IPS DF 6.9 (cell line): Measurements from ENCODE around the gene UNCX.

ENCODE experiments used
- DNase-seq: peaks from one replicate; pipeline ENCODE4 v3.0.0-alpha.2; 2013; ENCODE audit warnings: low read depth, low spot score
- H3K27ac ChIP-seq: one replicate; pipeline ENCODE4 v1.5.1; 2013; ENCODE audit warnings: low read length, control low read depth
- H3K27me3 ChIP-seq: 2 replicates; pipeline ENCODE4 v1.6.1; 2013; ENCODE audit warnings: mild to moderate bottlenecking, low read length; ENCODE audit not compliant: control insufficient read depth, insufficient read depth
- H3K36me3 ChIP-seq: 2 replicates; pipeline ENCODE4 v1.6.1; 2013; ENCODE audit warnings: low read length; ENCODE audit not compliant: control insufficient read depth, insufficient read depth
- H3K4me1 ChIP-seq: 2 replicates; pipeline ENCODE4 v1.6.1; 2013; ENCODE audit warnings: low read length; ENCODE audit not compliant: control insufficient read depth, insufficient read depth
- H3K4me3 ChIP-seq: 2 replicates; pipeline ENCODE4 v1.5.1; 2013; ENCODE audit warnings: mild to moderate bottlenecking, low read length
- H3K9me3 ChIP-seq: 2 replicates; pipeline ENCODE4 v1.6.1; 2013; ENCODE audit warnings: low read length, inconsistent platforms; ENCODE audit not compliant: control insufficient read depth, insufficient read depth
- WGBS: extraction: QIAGEN DNeasy Blood & Tissue Kit; methylation state at CpG from one replicate; pipeline ENCODE4 v1.1.7; 2013; ENCODE audit warnings: mixed read lengths, missing lambda C conversion rate; ENCODE audit not compliant: insufficient read length, insufficient coverage; 5-methylcytosine and 5-hydroxymethylcytosine counted together

UNCX gene

DNA sequence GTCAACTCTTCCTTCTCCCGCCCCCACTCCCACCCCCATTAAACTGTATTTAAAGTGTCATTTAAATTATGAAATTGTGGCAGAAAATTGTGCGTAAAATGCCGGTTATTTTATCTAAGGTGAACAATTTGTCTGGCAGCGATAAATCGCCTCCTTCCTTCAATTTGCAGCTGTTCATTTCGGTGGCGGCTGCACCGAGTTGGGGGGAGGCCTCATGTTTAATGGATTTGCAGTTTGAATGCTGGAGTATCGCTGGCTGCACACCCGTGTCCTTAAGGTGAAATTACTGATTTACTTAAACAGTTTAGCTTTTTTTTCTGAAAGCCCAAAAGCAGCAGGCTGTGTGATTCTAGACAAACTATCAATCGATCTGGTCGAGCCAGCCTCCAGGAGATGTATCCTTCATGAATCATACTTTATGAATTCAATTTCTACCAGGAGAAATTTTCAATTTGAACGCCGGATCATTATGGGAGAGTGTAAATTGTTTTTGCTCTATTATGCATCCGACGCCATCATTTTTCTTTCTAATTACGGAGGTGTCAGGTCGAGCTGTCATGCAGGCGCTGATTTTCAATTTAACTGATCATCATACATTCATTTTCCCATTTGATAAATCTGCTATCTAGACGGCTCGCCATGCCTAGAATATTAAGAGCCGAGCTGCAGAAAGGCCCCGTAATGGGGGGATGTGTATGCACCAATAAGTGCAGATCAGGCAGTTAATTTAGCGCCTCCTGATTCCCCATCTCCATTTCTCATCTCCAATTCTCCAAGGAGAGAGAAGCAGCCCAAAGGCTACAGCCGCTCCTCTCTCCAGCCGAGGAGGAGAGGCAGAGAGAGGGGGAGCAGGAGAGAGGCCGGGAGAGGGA, 6.5 kb downstream of the UNCX start:
- no CpG with 5 or more reads among the region's 27 CpGs for WGBS
- no peak for DNase-seq
- H3K4me1 ChIP-seq = peaks cover 14% of the 10 kb centered on the region
- H3K4me3 ChIP-seq = no peak overlapping the region
- H3K27ac ChIP-seq = no peak overlapping the region
- no peaks in the 10 kb centered on the region for H3K36me3 ChIP-seq
- H3K9me3 ChIP-seq = no peaks in the 10 kb centered on the region
- peaks cover 85% of the 10 kb centered on the region for H3K27me3 ChIP-seq

DNA sequence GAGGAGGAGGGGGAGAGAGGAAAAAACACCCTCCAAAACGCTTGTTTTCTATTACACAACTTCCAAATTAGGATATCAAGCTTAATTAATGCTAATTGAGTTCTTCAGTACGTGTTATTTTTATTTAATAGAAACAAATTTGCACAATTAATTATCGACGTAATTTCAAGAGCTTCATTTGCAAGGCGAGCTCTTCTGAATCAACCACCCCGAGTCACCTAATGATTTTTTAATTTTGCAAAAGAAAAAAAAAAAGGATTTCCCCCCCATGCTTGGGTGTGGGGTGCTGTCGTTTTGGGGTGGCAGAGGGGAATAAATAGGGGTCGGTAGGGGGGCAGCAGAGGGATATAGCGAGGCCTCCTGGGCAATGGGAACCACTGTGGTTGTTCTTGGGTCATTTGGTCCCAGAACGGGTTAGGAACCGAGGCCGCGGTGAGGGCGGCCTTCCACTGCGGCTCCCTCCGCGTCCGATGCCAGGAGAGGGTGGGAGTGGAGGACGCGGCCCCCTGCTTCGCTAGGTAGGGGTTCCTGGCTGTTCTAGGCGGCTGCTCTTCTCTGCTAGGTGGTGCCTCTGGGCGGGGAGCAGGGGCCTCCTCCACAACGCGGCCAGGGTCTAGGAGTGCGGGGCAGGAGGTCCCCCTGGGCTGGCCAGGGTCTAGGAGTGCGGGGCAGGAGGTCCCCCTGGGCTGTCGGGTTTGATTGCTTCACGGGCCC, 7.3 kb downstream of the UNCX start:
- Histone ChIP-seq H3K9me3 (no peaks in the 10 kb centered on the region), H3K27ac (no peak overlapping the region), H3K27me3 (peaks cover 85% of the 10 kb centered on the region), H3K36me3 (no peaks in the 10 kb centered on the region), H3K4me3 (no peak overlapping the region), H3K4me1 (peaks cover 13% of the 10 kb centered on the region)
- WGBS = no CpG with 5 or more reads among the region's 29 CpGs
- DNase-seq = no peak

DNA sequence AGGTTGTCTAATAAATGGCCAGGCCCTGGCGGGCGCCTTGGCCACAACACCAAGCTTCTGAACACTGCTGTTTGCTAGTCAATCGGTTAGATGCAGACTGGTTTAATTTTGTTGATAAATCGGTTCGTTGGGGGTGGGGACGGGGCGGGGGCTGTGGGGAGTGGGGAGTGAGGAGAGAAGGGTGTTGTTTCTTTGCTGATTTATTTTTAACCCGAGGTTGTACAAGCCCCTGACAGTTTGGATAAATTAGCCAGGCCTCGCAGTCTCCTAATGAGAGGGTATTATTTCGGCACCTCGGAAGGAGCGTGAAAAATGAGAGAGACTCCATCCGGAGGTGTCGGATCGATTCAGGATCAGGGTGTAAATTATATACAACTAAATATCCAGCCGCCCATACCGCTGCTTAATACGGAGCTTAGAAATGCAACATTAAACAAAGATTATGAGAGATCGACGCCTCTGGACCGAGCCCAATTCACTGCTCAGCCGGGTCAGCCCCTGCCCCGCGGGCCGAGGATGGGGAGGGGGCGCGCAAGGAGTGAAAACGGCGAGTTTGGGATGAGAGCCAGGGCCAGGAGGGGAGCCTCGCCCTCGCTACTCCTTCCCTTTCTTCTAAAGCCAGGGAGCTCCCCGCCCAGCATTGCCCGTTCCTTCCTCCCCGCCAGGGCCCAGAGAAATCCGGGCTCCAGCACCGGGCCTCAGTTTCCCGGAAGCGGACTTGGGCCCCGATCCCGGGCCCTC, 8.0 kb downstream of the UNCX start:
- Histone ChIP-seq H3K27ac (no peak overlapping the region), H3K9me3 (no peaks in the 10 kb centered on the region), H3K27me3 (peaks cover 85% of the 10 kb centered on the region), H3K36me3 (no peaks in the 10 kb centered on the region), H3K4me1 (peaks cover 10% of the 10 kb centered on the region), H3K4me3 (no peak overlapping the region)
- no peak for DNase-seq
- WGBS = no CpG with 5 or more reads among the region's 40 CpGs

DNA sequence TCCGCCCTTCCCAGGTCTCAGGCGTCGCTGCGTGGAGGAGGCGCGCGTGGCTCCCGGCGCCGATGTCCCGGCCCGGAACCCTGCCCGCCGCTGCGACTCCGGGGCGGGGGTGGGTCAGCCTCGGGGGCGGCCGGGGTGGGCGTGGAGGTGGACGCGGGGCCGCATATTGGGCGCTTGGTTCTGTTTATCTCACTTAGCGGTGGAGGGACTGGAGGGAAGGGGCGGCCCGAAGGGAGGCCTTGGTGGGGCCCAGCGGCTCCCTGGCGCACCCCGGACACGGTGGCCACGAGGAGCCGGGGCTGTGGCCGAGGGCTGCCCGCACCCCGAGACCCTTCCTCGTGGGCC, 8.6 kb downstream of the UNCX start:
- H3K4me3 ChIP-seq = no peak overlapping the region
- DNase-seq = no peak
- H3K4me1 ChIP-seq = peaks cover 10% of the 10 kb centered on the region
- no peak overlapping the region for H3K27ac ChIP-seq
- H3K9me3 ChIP-seq = no peaks in the 10 kb centered on the region
- no peaks in the 10 kb centered on the region for H3K36me3 ChIP-seq
- no CpG with 5 or more reads among the region's 38 CpGs for WGBS
- peaks cover 86% of the 10 kb centered on the region for H3K27me3 ChIP-seq

DNA sequence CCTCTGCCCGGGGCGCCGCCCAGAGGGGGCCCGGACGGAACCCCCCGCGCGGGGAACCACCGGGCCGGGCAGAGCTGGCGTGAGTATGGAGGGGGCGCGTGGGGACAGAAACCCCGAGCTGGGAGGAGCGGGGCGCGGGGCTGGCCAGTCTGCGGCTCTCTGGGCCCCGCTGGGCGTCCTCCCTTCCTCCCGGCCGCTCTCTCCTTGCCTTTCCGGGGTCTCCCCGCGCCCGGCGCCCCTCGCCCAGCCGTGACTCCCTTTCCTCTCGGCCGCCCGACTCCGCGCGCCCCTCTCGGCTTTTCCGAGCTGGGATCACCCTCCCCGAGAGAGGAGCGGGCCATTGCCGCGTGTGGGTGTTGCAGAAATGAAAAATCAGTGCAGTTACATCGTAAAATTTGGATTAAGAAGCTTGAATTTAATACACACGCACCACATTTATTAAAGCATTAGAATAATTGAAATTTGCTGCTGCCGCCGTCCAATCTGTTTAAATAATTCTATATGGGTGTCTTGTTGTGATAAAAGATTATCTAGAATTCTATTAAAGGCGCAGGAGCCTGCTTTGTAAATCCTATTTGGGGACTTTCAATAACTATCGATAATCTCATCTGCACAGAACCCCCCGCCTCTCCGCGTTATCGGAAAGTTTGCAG, 9.1 kb downstream of the UNCX start:
- WGBS = no CpG with 5 or more reads among the region's 51 CpGs
- peaks cover 90% of the 10 kb centered on the region for H3K27me3 ChIP-seq
- no peak overlapping the region for H3K27ac ChIP-seq
- H3K4me3 ChIP-seq = no peak overlapping the region
- no peaks in the 10 kb centered on the region for H3K36me3 ChIP-seq
- no peak for DNase-seq
- H3K9me3 ChIP-seq = no peaks in the 10 kb centered on the region
- peaks cover 10% of the 10 kb centered on the region for H3K4me1 ChIP-seq

DNA sequence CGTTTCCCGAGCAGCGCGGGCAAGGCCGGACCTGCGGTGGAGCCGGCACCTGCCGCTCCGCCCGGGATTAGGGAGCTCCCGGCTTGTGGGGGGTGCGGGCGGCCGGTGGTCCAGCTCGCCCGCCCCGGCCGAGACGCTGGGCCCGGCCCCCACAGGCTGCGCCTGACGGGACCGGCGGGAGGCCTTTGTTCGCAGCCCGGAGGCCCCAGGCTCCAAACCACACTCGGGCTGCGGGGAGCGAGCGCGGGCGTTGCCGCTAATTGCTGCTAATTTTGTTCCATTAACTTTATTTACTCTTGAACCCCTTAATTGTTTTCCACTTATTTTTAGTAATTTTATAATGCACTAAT, 9.6 kb downstream of the UNCX start:
- no peak overlapping the region for H3K27ac ChIP-seq
- WGBS = no CpG with 5 or more reads among the region's 33 CpGs
- DNase-seq = no peak
- peaks cover 90% of the 10 kb centered on the region for H3K27me3 ChIP-seq
- H3K4me3 ChIP-seq = no peak overlapping the region
- H3K9me3 ChIP-seq = no peaks in the 10 kb centered on the region
- no peaks in the 10 kb centered on the region; the same call in 1 of the 2 replicates for H3K36me3 ChIP-seq
- H3K4me1 ChIP-seq = peaks cover 10% of the 10 kb centered on the region

DNA sequence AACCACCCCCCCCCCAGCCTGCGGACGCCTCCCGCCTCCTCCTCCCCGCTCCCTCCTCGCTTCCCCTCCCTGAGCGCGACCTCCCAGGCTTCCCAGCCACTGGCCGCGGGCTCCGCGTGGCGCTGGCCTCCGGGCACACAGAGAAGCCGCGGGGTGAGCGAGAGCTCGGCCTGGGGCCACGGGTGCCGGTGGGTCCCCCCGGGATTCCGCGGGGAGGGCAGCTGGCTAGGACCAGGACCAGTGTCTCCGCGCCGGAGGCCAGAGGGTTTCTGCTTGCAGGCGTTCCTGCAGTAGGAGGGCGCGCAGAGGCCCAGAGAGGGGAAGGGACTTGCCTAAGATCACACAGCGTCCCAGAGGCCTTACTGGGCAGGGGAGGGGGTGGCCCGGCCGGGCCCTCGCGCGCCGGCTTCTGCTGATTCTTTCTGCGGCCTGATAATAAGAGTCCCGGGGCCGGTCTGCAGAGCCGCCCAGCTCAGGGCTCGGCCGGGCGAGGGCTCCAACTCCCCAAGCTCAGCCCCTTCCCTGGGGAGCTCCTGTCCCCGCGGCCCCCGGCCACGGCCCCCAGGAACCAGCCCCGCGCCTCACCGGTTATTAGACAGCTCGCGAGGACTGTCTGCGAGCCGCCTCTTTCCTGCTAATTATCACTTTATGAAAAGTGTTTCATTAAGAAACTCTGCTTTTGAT, 10.1 kb downstream of the UNCX start:
- Histone ChIP-seq H3K27me3 (peaks cover 91% of the 10 kb centered on the region), H3K4me1 (peaks cover 15% of the 10 kb centered on the region), H3K36me3 (no peaks in the 10 kb centered on the region; the same call in 1 of the 2 replicates), H3K27ac (no peak overlapping the region), H3K9me3 (no peaks in the 10 kb centered on the region), H3K4me3 (no peak overlapping the region)
- no CpG with 5 or more reads among the region's 53 CpGs for WGBS
- no peak for DNase-seq

DNA sequence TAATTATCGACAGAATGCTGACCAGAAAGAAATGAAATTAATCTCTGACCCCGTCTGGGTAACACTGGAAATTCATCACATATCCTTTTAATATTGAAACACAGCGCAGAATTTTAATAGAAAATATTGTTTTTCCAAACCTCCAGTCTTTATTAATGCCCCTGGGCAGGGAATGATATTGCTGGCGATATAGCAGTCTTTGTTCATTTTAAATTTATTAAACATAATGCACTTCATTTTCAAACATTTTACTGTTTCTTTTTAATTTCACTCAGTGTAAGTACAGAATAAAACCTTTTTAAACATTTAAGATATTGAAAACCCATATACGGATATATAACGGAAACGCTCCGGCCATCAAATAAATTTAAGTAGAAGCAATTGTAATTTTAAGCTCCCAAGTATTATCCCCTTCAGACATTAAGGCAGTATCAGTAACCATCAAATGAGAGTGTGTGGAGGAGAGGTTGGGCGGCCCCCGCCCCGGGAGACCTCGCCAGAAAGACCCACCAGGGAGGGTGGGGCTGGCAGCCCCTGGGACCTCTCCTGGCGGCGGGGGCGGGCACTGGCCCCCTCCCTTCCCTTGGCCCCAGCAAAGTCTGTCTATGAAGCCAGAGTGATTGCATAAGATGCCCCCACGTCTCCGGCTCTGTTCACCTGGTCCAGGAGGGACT, 10.8 kb downstream of the UNCX start:
- Histone ChIP-seq H3K36me3 (no peaks in the 10 kb centered on the region; the same call in 1 of the 2 replicates), H3K27ac (no peak overlapping the region), H3K4me1 (peaks cover 19% of the 10 kb centered on the region), H3K27me3 (peaks cover 89% of the 10 kb centered on the region), H3K4me3 (no peak overlapping the region), H3K9me3 (no peaks in the 10 kb centered on the region)
- no CpG with 5 or more reads among the region's 17 CpGs for WGBS
- no peak for DNase-seq

DNA sequence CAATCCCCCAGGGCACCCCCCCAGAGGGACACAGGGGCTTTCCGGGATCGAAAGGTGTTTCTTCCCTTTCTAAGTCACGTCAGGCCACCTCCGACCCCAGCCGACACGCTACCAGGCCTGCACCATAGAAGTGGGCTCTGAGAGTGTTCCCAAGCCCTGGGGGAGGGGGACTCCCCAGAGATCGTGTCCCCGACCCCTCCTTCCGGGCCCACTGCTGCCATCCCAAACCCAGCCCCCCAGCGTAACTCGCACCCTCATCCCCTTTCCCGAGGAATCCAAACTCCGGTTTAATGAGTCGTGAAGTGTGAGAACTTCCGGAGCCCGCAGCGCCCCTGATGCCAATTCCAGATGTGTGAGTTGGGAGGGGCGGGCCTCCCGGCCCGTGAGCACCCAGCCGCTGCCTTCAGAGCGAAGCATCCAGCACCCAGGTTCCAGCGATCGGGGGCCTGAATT, 11.3 kb downstream of the UNCX start:
- no peak overlapping the region for H3K27ac ChIP-seq

More for the DNA sequence above, 11.3 kb downstream of the UNCX start:
- WGBS = no CpG with 5 or more reads among the region's 24 CpGs
- no peak for DNase-seq
- Histone ChIP-seq H3K4me1 (peaks cover 24% of the 10 kb centered on the region), H3K36me3 (no peaks in the 10 kb centered on the region; the same call in 1 of the 2 replicates), H3K27me3 (peaks cover 88% of the 10 kb centered on the region), H3K4me3 (no peak overlapping the region), H3K9me3 (no peaks in the 10 kb centered on the region)
